Measurements from ENCODE around the gene RGS7.
A peak's percentile ranks its signal among the peaks of the same experiment; 100 is the strongest.
"Not testable (repeated sequence)": the region's sequence is repeated elsewhere in the genome, so short reads cannot be mapped to it uniquely, and the experiment has no call there.

The RGS7 gene

DNA sequence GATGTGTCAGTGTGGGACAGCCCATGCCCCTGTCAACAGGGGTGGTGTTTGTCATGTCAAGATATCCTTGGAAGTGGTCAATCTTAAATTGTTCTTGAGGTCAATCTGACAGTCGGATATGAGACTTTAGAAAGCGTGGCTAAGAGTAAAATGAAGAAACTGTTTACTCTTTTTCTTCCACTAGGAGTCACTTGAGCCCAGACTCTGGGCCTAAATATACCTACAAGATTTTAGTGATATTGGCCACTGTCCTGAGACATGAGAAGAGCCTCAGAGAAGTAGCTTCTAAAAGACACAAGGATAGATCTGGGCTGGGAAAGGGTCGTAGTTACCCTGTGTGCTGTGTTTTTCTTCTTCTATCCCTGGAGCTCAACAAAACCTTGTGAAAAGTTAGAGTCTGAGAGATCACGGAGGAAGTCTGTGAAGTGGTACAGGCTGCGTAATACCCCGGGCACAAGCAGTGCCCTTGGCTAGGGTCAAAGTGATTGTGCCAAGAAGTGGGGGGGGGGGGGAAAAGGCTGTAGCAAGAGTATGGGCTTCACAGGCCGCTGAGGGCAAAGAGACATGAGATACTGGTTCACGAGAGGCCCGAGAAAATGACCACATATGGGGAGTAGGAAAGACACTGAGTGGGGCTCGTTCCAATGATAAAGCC is 389.8 kb downstream of the RGS7 start:
- DNase-seq, result no peak

DNA sequence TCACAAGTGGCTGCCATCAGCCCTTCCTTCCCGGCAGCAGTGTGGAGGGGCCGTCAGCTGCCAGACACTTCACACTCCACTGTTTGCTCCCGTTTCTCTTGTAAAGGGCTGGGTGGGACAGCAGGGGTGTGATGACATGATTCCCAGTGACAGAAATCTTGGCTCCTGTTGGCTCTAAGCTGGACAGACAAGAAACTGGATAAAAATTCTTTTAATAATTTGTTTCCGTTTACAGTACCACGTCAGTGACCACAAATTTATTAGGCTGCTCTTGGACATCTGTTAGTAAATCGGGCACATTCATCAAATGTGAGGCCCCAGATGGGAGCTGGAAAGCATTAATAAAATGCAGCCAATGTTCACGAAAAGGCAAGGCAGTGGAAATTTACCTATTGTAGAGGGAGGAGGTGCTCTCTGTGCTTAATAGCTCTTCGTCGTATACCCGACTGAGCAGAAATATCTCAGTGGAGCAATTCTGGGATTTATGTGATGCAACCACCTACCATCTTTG is 391.4 kb downstream of the RGS7 start:
- DNase-seq, result no peak

DNA sequence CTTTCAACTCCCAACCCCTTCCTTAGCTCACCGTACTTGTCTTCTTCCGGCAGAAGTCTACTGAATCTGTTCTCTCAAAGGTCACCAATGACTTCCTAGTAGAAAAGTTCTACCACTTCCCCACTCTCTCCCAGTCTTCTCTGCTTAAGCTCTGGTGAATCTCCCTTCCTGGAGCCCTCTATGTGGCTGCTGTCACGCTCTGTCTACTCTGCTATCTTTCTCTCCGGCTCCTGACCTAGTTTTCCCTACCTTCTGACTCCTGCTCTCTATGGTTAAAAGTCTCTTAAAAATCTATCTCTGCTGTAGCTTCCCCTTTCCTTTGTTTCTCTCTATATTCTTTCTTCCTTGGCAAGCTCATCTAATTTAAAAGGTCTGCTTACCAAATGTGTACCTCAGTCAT is 394.9 kb downstream of the RGS7 start:
- no peak for DNase-seq

DNA sequence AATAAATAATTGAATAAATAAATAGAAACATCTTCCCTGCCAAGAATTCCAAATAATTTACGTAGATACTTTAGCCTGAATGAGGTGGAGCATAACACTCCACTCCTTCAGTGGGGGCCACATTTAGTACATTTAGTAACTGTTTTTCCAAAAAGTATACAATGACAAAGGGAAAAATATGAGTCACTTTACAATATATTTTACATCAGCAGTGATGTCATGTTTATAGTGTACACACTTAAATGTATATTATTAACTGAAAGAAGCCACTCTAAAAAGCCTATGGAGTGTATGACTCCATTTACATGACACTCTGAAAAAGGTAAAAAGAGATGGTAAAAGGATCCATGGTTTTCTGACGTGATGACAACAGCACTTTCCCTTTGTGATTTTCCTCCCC is 400.6 kb downstream of the RGS7 start:
- DNase-seq, result no peak

DNA sequence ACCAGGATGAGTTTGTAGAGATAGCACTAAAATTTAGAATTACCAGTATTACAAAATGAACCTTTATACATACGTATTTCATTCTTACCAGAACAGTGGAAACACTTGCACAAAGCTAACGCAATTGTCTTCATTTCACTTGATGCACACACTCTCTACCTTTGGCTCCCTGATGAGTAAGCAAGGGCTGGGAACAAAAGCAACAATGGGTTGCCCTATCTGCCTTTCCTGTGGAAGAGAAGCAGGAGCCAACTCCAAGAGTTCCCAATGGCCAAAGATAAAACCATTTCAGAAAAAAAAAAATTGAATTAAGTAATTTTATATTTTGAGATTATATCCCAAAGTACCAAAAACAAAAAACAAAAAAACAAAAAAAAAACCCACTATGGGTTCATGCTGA is 401.0 kb downstream of the RGS7 start:
- DNase-seq, result no peak

DNA sequence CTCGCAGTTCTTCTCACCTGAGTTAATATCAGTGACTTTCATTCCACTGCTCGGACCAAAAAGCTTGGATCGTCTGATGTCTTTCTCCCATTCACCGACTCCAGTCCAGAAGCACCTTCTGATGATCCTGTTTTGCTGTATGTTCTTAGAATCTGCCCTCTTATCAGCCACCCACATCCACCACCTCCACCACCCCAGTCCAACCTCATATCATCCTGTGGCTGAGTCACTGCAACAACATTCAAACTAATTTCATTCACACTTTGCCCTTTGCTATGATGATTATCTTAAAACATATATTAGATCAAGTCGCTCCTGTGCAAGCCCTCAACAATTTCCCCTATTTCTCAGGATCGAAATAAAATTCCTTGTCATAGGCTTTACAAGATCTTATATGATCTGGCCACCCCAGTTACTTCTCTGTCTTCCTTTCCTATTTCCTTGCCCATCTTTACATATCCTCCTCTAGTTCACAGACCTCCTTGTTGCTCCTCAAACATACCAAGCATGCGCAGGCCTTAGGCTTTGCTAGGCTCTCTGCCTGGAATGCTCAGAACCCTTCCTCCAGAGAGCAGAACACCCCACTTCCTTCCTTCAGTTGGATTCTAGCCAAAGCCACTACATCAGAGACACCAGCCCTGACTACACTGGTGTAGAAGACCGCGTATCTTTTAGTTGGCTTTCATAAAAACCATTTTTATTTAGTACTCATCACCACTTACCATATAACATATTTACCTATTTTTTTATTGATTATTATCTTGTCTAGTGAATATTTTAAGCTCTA is 409.4 kb downstream of the RGS7 start:
- peak; percentile 5 for DNase-seq

DNA sequence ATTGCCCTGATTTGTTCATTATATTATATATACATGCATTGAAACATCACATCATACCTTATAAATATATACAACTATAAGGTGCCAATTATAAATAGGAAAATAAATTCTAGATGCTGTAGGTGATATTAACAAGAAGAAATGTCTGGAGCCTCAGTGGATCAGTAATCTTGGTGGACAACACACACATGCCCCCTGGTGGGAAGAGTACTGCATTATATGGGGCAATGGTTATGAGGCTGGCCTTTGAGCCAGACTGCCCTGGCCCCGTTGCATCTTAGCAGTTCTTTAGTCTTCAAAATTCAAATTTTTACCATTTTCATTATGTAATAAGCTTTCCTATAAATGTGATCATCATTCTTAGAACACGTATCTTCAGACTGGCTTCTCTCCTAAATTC is 410.1 kb downstream of the RGS7 start:
- peak; percentile 48 for DNase-seq

DNA sequence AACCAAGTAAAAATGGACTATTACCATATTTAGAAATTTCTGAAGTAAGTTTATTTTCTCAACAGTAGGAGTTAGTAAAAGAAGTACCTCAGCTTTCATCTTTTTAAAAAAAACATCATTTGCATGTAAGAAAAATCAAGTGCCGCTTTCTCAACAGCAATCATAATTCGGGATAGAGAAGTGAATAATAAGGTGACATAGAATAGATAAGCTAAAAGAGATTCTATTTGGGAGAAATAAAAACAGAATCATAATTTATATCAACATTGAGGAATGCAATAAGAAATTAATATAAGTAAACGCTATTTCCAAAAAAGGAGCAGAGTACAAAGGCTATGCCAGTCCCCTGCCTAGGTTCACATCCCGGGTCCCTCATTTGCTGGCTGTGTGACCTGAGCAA is 414.1 kb downstream of the RGS7 start:
- no peak for DNase-seq

DNA sequence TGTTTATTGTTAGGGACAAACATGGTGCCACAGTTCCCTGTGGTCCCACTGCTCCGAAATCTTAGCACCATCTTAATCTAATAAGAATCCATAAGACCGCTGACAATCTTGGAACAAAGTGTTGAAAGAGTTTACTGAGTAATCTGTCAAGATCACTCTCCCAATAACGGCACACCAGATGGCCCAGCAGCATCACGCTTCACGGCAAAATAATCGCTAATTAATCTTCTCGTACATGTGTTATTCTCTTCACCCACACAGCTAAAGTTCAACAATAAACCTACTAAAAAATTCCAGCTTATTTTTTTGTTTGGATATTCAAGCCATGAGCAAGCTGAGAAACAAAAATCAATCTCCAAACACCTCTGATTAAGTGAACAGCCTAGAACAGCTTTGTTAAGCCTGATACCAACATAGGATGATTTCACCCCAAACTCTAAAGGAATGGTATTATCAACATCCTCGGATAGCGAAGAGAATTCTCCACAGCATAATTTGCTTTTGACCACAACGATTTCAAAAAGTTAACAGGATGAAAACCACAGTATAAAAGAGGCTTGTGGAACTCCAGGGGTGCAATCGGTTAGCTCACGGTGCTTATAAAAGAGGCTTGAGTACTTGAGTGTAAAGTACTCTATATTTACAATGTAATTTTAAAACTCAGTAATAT is 415.2 kb downstream of the RGS7 start:
- DNase-seq, result no peak

DNA sequence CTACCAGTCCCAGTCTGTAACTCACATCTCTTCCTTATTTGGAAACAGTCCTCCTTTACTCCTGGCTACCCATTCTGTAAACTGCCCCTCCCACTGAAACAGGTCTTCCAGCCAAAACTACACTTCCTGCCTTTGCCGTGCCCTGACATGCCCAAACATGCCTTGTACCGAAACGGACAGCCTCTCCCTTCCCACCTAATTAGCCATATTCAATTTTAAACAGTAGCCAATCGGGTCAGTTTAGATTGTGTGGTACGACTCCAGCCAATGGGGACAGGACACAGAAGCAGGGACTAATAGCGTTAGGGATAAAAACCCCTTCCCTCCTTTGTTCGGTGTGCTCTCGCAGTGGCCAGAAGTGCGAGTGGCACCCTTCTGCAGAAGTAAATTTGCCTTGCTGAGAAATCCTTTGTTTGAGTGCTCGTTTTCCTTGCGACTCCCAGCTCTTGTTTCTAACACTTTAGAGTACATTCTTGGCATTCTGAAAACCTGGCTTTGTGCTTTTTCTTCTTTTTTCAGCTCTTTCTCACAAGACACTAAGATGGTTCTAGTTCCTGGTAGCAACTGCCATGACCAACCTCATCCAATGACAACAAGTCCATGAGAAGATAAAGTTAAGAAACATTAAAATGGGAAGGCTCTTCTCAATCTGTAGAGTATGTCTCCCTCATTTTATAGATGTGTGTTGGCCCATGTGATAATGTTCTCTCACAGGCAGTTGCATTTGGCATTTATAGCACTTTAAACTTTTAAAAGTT is 419.9 kb downstream of the RGS7 start:
- DNase-seq, result no peak

DNA sequence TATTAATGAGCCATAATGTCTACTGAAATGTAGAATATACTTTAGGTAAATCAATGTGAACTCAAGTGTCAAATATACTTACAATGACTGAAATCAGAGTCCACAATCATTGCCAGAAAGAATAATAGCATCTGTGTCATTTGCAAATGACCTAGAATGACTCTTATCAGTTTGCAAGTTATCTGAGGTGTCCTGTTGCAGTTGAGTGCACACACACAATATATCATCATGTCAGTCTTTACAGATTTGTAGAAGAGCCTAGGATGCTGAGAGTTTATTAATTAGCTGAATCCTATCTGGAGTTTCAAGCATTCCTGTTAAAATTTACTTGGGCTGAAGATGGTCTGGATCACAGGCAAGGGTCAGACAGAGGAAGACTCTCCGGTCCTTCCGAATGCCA is 421.1 kb downstream of the RGS7 start:
- DNase-seq, result no peak

DNA sequence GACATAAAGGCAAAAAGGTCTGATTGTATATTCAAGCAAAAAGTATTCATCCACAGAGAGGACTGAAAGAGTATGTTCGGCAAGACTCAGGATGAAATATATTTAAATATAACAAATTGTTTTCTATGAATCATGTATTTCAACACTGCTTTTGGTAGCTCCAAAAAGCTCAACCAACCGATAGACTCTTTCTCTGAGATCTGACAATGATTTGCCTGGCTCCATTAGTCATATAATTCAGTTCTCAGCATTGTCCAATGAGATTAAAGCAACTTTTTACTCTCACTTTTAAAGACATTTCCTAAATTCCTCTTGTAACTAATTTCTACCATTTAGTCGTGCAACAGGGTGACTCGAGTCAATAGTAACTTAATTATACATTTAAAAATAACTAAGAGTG is 426.0 kb downstream of the RGS7 start:
- DNase-seq, result no peak

DNA sequence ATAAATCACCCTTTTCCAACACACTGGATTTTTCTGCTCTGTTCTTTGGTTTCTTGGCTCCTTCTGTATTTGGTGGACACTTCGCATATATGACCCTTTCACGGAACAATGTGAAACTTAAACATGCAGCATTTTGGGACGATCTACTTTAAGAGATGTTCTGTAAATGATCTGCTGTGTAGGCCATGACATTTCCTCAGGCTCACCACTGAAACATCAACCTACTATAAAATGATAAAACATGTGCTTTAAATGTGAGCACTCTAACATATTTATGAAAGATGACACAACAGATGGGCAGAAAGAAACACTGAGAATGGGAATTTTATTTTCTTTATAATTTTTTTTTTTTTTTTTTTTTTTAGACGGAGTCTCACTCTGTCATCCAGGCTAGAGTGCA is 428.7 kb downstream of the RGS7 start:
- DNase-seq, result no peak

DNA sequence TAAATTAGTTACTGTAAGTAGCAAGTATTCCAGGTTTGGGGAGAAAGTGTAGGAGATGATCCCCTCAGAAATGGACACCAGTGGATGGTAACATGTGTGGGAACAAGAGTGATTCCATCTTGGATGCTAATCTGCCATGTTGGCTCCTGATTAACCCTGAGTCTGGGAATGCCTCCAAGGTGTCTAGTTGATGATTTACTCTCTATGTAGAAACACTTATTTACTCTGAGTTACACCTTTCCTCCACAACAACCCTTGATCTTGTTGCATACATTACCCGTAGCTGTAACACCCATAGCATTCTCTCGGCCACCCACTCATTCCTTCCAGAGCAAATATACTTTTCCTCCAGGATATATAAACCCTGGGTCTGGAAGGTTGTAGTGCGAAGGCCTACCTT is 429.2 kb downstream of the RGS7 start:
- no peak for DNase-seq

DNA sequence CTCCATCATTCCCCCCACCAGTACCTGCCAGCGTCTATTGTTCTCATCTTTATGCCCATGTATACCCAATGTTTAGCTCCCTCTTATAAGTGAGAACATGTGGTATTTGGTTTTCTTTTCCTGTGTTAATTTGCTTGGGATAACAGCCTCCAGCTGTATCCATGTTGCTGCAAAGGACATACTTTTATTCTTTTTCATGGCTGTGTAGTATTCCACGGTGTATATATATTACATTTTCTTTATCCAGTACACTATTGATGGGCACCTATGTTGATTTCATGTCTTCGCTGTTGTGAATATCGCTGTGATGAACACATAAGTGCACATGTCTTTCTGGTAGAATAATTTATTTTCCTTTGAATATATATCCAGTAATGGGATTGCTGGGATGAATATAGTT is 431.7 kb downstream of the RGS7 start:
- DNase-seq, result no peak

DNA sequence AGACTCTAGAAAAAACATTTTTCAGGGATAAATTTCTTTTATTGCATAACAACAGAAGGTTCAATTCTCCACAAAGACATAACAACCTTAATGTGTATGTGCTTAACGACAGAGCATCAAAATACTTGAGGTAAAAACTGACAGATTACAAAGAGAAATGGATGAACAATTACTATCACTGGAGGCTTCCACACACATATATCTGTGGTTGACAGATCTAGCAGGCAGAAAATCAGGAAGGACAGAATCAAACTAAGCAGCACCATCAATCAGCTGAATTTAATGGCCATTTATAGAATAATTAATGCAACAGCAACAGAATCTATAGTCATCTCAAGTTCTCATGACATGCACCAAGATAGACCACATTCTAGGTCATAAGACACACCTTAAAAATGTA is 439.0 kb downstream of the RGS7 start:
- no peak for DNase-seq

DNA sequence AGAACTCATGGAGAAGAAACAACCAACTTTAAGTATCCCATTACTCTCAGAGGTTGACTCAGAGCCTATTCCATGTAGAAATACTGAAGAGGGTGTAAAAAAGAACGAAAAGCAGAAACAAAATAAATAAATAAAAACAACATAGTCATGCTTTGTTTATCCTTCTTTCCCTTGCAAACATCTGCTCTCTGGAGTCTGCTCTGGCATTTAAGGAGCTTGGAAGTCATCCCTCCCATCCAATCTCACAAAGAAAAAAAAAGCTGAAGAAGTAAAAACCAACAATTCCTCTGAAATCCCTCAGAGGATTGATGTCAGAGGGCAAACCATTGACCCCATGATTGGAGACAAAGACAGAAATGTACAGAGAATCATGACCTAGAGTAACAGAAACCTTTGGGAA is 442.5 kb downstream of the RGS7 start:
- DNase-seq, result no peak

DNA sequence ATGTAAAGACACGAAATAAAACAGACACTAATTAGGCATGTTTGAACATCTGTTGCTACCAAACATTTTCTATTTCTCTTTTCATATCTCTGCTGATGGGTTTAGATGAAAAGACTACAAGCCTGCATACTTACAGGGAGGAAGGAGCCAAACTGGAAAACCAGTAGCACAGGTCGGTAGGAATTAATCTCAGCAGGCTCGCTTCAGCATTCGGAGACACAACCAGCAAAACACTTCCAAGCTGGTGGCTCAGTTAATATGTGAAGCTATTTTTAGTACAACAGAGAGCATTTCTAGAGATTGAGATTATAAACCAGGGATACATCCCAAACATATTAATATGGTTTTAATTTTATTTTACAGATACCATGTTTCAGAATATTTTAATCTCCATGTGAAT is 444.2 kb downstream of the RGS7 start:
- DNase-seq, result no peak

DNA sequence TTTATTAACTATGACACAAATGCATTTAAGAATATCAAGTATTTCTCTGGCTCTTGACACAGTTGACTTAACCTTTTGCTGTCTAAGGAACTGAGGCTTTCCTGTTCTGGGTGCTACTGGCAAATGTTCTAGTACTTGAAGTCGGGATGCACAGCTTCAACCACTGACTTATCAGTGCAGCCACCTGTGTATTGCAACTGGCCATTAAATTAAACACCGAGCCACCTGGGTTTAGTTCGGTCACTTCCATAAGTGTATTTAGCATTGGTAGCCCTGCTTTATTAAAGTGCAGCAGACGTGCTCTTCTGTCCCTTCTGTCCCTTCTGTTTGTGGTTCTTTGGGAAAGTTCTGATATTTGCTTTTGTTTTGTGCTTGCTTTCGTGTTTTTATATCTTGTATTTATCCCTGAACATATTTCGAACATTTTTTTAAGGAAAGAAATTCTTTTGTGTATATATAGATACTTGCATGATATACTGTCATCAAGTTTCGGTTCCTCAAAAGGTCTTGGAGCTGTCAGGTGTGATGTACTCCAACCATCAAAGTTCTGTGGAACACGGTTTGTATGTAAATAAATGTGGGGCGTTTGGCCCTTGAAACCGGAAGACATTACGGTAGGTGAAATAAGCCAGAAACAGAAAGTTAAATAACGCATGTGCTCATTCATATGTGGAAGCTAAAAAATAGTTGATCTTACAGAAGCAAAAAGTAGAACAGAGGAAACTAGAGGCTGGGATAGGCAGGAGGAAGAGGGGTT is 447.1 kb downstream of the RGS7 start:
- no peak for DNase-seq

DNA sequence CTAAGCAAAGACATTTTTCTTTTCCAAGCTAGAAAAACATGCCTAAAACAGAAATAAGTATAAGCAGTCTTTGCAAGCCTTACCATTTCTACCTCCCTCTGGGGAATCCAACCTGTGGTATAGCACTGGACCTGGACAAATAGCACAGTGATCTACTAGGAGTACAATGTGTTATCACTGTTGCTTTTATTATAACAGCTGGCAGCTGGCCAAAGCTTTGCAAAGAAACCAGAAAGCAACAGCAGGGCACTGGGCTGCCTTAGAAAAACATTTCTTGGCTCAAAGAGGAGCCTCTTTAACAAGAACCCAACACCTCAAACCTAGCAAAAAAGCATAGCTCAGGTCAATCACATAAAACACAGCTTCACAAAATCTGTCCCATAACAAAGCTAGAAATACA is 450.5 kb downstream of the RGS7 start:
- DNase-seq, result no peak

DNA sequence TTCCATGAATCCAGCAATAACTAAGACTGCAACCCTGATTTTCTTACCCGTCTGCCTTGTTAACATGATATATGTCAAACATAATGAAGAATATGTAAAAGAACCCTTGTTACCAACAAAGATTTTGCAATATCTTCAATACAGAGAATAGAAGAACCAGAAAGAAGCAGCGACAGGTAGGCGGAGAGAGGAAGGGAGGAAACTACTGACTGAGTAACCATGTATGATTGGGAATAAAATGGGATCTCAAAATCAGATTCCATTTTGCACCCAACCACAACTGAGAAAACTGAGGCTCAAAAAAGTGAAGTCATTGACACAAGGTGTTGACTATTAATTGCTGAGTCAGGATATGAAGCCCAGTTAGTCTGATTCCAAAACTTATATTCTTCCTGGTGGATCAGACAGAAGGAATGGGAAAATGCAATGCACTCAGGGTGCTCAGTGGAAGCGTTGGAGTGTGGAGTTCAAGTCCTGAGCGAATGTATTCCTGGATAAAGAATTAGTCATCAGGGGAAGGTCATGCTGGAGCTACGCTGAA is 451.7 kb downstream of the RGS7 start:
- no peak for DNase-seq

DNA sequence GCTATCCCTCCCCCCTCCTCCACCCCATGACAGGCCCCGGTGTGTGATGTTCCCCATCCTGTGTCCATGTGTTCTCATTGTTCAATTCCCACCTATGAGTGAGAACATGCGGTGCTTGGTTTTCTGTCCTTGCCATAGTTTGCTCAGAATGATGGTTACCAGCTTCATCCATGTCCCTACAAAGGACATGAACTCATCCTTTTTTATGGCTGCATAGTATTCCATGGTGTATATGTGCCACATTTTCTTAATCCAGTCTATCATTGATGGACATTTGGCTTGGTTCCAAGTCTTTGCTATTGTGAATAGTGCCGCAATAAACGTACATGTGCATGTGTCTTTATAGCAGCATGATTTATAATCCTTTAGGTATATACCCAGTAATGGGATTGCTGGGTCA is 461.6 kb downstream of the RGS7 start:
- DNase-seq, result not testable (repeated sequence)

DNA sequence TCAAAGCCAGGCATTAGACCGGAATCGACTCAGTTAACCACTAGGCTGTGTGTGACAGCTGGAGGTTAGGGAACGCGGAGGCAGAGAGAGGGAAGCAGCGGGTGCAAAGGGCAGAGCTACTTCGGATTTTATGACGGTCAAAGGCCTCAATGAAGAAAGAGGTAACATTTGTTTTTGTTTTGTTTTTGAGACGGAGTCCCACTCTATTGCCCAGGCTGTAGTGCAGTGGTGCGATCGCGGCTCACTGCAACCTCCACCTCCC is 468.3 kb downstream of the RGS7 start:
- DNase-seq, result no peak

All from fibroblast of skin of right quadriceps (primary cell).